K562 (cell line): ENCODE results near the gene NCAPD2. TPM values are rescaled to one million over a fixed set of nuclear protein-coding genes. Genes with fewer than 3 reads are reported as not detected.
A peak's percentile ranks its signal among the peaks of the same experiment; 100 is the strongest.

ENCODE experiments used
- CCAR2 ChIP-seq: fragments of 200-400 bp; formaldehyde crosslinking; IDR thresholded peaks from 2 replicates; pipeline ENCODE4 v1.6.1; 2017; ENCODE audit warnings: mild to moderate bottlenecking, low read depth, low read length
- CCNT2 ChIP-seq: IDR thresholded peaks from 2 replicates; pipeline ENCODE4 v1.6.1; 2011; ENCODE audit warnings: borderline replicate concordance, low read depth, mild to moderate bottlenecking, moderate library complexity, mixed read lengths, low read length; ENCODE audit not compliant: insufficient read length; ENCODE audit errors: extremely low read depth
- EP400 ChIP-seq: fragments of 450-650 bp; IDR thresholded peaks from 2 replicates; pipeline ENCODE4 v1.6.1; 2017; ENCODE audit warnings: antibody characterized with exemption, mild to moderate bottlenecking, moderate library complexity
- FOXA3 ChIP-seq, 2 experiments: fragments of 450-650 bp in 1 of 2; sonication (generic) in 1 of 2; formaldehyde crosslinking; IDR thresholded peaks in 1 of 2; conservative IDR thresholded peaks in 1 of 2; 2 replicates each; pipeline versions ENCODE4 v1.4.0 to v1.8.0; 2020 to 2022; ENCODE audit warnings: mild to moderate bottlenecking in 2 of 2, missing genetic modification reagents in 1 of 2
- FOXJ2 ChIP-seq: fragments of 200-800 bp; sonication (Bioruptor generic); IDR thresholded peaks from 2 replicates; pipeline ENCODE4 v1.6.1; 2016; ENCODE audit warnings: missing genetic modification characterization, missing compliant biosample characterization
- HSF4 ChIP-seq: fragments of 250-450 bp; sonication (Bioruptor Pico); IDR thresholded peaks from 2 replicates; pipeline ENCODE4 v2.1.2; 2022; ENCODE audit warnings: mild to moderate bottlenecking, moderate library complexity, borderline replicate concordance
- ILF3 ChIP-seq: fragments of 450-650 bp; IDR thresholded peaks from 2 replicates; pipeline ENCODE4 v1.6.1; 2018; ENCODE audit warnings: antibody characterized with exemption, mild to moderate bottlenecking, moderate library complexity, borderline replicate concordance
- KDM2B ChIP-seq: fragments of 250-450 bp; sonication (Bioruptor Pico); IDR thresholded peaks from 2 replicates; pipeline ENCODE4 v1.8.0; 2021; ENCODE audit warnings: mild to moderate bottlenecking, moderate library complexity
- MEF2A ChIP-seq: IDR thresholded peaks from 2 replicates; pipeline ENCODE4 v1.6.1; 2011; ENCODE audit warnings: low read depth, mild to moderate bottlenecking, low read length, moderate library complexity; ENCODE audit not compliant: control insufficient read depth
- MXI1 ChIP-seq: IDR thresholded peaks from 2 replicates; pipeline ENCODE4 v1.6.1; 2011; ENCODE audit warnings: low read depth, mild to moderate bottlenecking, improper control_type of control experiment, low read length
- NCOA2 ChIP-seq, 2 experiments: fragments of 450-650 bp; IDR thresholded peaks; 2 replicates each; pipeline ENCODE4 v1.6.1; 2018; ENCODE audit warnings: mild to moderate bottlenecking in 2 of 2, moderate library complexity in 1 of 2; ENCODE audit not compliant: partially characterized antibody in 2 of 2
- POLR2G ChIP-seq: fragments of 200-400 bp; formaldehyde crosslinking; IDR thresholded peaks from 2 replicates; pipeline ENCODE4 v1.6.1; 2017; ENCODE audit warnings: low read depth, mild to moderate bottlenecking, antibody characterized with exemption, low read length, moderate library complexity
- RFX5 ChIP-seq: IDR thresholded peaks from 2 replicates; pipeline ENCODE4 v1.6.1; 2011; ENCODE audit warnings: low read depth, mild to moderate bottlenecking, improper control_type of control experiment, low read length
- SAP30 ChIP-seq: fragments of 200-600 bp; sonication (generic); IDR thresholded peaks from 2 replicates; pipeline ENCODE4 v1.6.1; 2012; ENCODE audit warnings: borderline replicate concordance, low read depth, mild to moderate bottlenecking, moderate library complexity, low read length, control low read depth, inconsistent platforms; ENCODE audit not compliant: insufficient read depth, poor library complexity, severe bottlenecking
- ZNF274 ChIP-seq: IDR thresholded peaks from 2 replicates; pipeline ENCODE4 v1.6.1; 2011; ENCODE audit warnings: low read depth, mild to moderate bottlenecking, low read length, moderate library complexity, borderline replicate concordance
- ZNF830 ChIP-seq: fragments of 250-450 bp; sonication (Bioruptor Pico); IDR thresholded peaks from 2 replicates; pipeline ENCODE4 v1.5.0; 2021; ENCODE audit warnings: mild to moderate bottlenecking
- ZSCAN32 ChIP-seq: fragments of 450-650 bp; formaldehyde crosslinking; IDR thresholded peaks from 2 replicates; pipeline ENCODE4 v1.4.0; 2020; ENCODE audit warnings: mild to moderate bottlenecking, moderate library complexity
- polyA plus RNA-seq, 8 experiments: library from polyadenylated mRNA; depleted of rRNA in 4 of 8; stranded (reverse) in 5 of 8; unstranded in 3 of 8; fragments of >200 nt; fragmentation: Nextera tagmentation in 2 of 8; fragmentation: Illumina TruSeq in 1 of 8; extraction: Ambion mirVana in 2 of 8; extraction: Trizol in 1 of 8; gene quantifications; 2 replicates each; pipeline versions ENCODE4 v1.2.1 to v1.2.3, GENCODE V29; 2011 to 2014; ENCODE audit warnings: inconsistent platforms in 1 of 8, missing spikeins in 1 of 8
- total RNA-seq, 7 experiments: library from RNA; depleted of rRNA in 6 of 7; stranded (reverse); fragments of >200 nt in 6 of 7; fragmentation: Illumina TruSeq in 2 of 7; extraction: Trizol in 2 of 7; gene quantifications; 2 replicates each; pipeline versions ENCODE4 v1.2.1 to v1.2.3, GENCODE V29; 2011 to 2021; ENCODE audit warnings: low replicate concordance in 1 of 7
- TF ChIP-seq, protein P1 (sequence below): sonication (generic); formaldehyde crosslinking; IDR thresholded peaks from 2 replicates; pipeline ENCODE4 v1.9.0; 2022; ENCODE audit warnings: mild to moderate bottlenecking, missing genetic modification reagents
- TF ChIP-seq, protein P2 (sequence below), 2 experiments: fragments of 450-650 bp; IDR thresholded peaks; 2 replicates each; pipeline ENCODE4 v1.6.1; 2016; ENCODE audit warnings: mild to moderate bottlenecking in 2 of 2, borderline replicate concordance in 1 of 2, low read depth in 1 of 2, moderate library complexity in 1 of 2

Gene NCAPD2
- total and polyA plus RNA-seq, 9 of the 15 experiments (the other 6 are each of a cell fraction or from before 2014, with no cell fraction given), result 16.9 to 93.7 (median 68.3) TPM

DNA sequence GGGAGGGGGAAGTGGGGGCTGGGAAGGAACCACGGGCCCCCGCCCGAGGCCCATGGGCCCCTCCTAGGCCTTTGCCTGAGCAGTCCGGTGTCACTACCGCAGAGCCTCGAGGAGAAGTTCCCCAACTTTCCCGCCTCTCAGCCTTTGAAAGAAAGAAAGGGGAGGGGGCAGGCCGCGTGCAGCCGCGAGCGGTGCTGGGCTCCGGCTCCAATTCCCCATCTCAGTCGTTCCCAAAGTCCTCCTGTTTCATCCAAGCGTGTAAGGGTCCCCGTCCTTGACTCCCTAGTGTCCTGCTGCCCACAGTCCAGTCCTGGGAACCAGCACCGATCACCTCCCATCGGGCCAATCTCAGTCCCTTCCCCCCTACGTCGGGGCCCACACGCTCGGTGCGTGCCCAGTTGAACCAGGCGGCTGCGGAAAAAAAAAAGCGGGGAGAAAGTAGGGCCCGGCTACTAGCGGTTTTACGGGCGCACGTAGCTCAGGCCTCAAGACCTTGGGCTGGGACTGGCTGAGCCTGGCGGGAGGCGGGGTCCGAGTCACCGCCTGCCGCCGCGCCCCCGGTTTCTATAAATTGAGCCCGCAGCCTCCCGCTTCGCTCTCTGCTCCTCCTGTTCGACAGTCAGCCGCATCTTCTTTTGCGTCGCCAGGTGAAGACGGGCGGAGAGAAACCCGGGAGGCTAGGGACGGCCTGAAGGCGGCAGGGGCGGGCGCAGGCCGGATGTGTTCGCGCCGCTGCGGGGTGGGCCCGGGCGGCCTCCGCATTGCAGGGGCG is 40.2 kb downstream of the NCAPD2 start, which contains the start of gene GAPDH (continued):
- no peak for TF ChIP-seq KDM2B (CRISPR knock-in tag)
- TF ChIP-seq, protein P1, sequence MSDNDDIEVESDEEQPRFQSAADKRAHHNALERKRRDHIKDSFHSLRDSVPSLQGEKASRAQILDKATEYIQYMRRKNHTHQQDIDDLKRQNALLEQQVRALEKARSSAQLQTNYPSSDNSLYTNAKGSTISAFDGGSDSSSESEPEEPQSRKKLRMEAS, result peak; percentile 99
- no peak for TF ChIP-seq ZNF830
- TF ChIP-seq, protein P2, sequence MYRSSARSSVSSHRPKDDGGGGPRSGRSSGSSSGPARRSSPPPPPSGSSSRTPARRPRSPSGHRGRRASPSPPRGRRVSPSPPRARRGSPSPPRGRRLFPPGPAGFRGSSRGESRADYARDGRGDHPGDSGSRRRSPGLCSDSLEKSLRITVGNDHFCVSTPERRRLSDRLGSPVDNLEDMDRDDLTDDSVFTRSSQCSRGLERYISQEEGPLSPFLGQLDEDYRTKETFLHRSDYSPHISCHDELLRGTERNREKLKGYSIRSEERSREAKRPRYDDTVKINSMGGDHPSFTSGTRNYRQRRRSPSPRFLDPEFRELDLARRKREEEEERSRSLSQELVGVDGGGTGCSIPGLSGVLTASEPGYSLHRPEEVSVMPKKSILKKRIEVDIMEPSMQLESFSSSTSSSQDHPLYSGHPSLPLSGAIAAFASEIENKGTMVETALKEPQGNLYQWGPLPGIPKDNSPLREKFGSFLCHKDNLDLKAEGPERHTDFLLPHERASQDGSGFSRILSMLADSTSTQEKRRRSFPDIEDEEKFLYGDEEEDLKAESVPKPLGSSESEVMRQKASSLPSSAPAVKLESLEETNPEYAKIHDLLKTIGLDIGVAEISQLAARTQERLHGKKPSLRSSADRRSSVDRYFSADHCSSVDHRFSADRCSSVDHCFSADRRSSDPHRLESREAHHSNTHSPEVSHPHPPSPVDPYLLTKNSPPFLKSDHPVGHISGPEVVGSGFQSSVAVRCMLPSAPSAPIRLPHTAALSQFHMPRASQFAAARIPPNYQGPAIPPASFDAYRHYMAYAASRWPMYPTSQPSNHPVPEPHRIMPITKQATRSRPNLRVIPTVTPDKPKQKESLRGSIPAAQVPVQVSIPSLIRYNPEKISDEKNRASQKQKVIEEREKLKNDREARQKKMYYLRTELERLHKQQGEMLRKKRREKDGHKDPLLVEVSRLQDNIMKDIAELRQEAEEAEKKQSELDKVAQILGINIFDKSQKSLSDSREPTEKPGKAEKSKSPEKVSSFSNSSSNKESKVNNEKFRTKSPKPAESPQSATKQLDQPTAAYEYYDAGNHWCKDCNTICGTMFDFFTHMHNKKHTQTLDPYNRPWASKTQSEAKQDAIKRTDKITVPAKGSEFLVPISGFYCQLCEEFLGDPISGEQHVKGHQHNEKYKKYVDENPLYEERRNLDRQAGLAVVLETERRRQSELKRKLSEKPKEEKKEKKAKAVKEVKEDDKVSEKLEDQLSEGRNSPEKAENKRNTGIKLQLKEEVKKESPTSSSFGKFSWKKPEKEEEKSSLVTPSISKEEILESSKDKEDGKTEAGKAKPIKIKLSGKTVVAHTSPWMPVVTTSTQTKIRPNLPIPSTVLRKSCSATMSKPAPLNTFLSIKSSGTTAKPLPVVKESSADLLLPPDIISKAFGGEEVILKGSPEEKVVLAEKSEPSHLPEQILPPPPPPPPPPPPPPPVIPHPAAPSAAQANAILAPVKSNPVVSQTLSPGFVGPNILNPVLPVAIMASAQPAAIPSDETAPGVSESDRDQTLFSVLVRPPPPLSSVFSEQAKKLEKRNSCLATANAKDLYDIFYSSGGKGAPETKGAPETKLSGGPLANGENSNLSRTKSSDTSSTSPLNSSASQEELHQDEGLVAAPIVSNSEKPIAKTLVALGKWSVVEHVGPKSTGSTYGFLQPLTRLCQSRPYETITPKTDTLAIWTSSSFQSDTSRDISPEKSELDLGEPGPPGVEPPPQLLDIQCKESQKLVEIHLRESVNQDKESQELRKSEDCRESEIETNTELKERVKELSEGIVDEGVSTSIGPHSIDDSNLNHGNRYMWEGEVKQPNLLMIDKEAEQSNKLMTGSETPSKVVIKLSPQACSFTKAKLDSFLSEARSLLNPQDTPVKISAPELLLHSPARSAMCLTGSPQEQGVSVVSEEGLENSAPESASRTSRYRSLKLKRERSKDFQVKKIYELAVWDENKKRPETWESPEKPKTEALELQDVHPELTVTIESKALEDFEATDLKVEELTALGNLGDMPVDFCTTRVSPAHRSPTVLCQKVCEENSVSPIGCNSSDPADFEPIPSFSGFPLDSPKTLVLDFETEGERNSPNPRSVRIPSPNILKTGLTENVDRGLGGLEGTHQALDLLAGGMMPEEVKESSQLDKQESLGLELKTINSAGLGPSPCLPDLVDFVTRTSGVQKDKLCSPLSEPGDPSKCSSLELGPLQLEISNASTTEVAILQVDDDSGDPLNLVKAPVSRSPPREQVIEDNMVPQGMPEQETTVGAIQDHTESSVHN (IDR thresholded peaks at IDR 0.05; ENCODE audit: borderline replicate concordance in 1 of 2, low read depth in 1 of 2), result no peak
- TF ChIP-seq FOXJ2 (tag), result peak; percentile 46; the same call in 1 of the 2 replicates
- TF ChIP-seq HSF4, result no peak
- no peak for TF ChIP-seq CCNT2
- TF ChIP-seq CCAR2, result no peak
- no peak for TF ChIP-seq ZNF274
- TF ChIP-seq ILF3, result no peak
- TF ChIP-seq MXI1, result no peak
- TF ChIP-seq NCOA2 (IDR thresholded peaks at IDR 0.05; ENCODE audit: partially characterized antibody in 2 of 2), result no peak
- TF ChIP-seq SAP30, result no peak
- TF ChIP-seq RFX5, result no peak
- no peak for TF ChIP-seq ZSCAN32 (CRISPR knock-in tag)
- TF ChIP-seq POLR2G, result peak; percentile 96
- peak in 1 of 2 experiments; percentile 87; a peak in 2 of 4 replicates for TF ChIP-seq FOXA3 (CRISPR knock-in tag; conservative IDR thresholded peaks at IDR 0.05 in 1 of 2, IDR thresholded peaks at IDR 0.05 in 1 of 2)
- TF ChIP-seq EP400, result peak; percentile 94
- no peak for TF ChIP-seq MEF2A
